Hepatocyte (in vitro differentiated cells): ENCODE data around the gene COA1.

ENCODE experiments used
- EZH2phosphoT487 ChIP-seq: fragments of 200-600 bp; sonication (generic); IDR thresholded peaks from one replicate; pipeline ENCODE4 v1.6.1; 2018; ENCODE audit warnings: antibody characterized with exemption, mild to moderate bottlenecking, low read depth, moderate library complexity; ENCODE audit not compliant: unreplicated experiment, severe bottlenecking
- TF ChIP-seq, protein P1 (sequence below): fragments of 200-600 bp; sonication (generic); IDR thresholded peaks from 2 replicates; pipeline ENCODE4 v1.5.1; 2016; ENCODE audit warnings: antibody characterized with exemption, mild to moderate bottlenecking; ENCODE audit not compliant: poor library complexity

DNA sequence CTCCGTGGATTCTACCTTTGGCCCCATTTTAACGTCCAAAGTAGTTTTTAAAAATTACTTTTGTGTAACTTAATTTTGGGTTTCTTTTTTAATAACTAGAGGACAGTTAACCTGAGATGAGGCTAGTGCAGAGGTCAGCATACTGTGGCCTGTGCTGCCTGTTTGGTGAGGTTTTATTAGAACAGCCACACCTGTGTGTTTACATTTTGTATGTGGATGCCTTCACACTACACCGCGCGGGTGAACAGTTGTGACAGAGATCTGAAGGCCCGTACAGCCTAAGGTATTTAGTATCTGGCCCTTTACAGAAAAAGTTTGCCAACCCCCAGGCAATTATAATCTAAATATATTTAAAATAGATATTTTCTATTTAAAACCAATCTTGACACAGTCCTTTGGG, 99.5 kb downstream of the COA1 start:
- no peak for TF ChIP-seq EZH2phosphoT487
- TF ChIP-seq, protein P1, sequence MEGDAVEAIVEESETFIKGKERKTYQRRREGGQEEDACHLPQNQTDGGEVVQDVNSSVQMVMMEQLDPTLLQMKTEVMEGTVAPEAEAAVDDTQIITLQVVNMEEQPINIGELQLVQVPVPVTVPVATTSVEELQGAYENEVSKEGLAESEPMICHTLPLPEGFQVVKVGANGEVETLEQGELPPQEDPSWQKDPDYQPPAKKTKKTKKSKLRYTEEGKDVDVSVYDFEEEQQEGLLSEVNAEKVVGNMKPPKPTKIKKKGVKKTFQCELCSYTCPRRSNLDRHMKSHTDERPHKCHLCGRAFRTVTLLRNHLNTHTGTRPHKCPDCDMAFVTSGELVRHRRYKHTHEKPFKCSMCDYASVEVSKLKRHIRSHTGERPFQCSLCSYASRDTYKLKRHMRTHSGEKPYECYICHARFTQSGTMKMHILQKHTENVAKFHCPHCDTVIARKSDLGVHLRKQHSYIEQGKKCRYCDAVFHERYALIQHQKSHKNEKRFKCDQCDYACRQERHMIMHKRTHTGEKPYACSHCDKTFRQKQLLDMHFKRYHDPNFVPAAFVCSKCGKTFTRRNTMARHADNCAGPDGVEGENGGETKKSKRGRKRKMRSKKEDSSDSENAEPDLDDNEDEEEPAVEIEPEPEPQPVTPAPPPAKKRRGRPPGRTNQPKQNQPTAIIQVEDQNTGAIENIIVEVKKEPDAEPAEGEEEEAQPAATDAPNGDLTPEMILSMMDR: no peak
